ENCODE data around the gene NLRP7.
"Not testable (repeated sequence)": the region's sequence is repeated elsewhere in the genome, so short reads cannot be mapped to it uniquely, and the experiment has no call there.

Gene NLRP7

DNA sequence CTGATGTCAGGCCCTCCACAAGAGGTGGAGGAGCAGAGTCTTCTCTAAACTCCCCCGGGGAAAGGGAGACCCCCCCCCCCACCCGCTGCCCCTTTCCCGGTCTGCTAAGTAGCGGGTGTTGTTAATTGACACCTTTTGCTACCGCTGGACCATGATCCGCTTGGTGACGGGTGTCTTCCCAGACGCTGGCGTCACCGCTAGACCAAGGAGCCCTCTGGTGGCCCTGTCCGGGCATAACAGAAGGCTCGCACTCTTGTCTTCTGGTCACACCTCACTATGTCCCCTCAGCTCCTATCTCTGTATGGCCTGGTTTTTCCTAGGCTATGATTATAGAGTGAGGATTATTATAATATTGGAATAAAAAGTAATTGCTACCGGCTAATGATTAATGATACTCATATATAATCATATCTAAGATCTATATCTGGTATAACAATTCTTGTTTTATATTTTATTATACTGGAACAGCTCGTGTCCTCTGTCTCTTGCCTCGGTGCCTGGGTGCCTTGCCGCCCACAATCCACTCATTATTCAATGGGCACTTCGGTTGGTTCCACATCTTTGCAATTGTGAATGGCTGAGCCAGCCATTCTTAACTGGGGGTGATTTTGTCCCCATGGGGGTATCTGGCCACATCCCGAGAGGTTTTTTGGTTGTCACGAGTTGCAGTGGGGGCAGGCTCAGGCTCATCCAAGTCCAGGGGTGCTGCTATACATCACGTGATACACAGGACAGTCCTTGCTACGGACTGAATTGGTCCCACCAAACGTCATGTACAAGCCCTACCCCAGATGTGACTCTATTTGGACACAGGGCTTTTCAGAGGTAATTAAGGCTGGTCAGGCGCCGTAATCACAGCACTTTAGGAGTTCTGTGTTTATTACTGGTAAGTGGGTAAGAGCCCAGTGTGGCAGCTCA lies 27.4 kb downstream of the NLRP7 start:
- DNase-seq (ENCODE audit: low spot score), result not testable (repeated sequence)

DNA sequence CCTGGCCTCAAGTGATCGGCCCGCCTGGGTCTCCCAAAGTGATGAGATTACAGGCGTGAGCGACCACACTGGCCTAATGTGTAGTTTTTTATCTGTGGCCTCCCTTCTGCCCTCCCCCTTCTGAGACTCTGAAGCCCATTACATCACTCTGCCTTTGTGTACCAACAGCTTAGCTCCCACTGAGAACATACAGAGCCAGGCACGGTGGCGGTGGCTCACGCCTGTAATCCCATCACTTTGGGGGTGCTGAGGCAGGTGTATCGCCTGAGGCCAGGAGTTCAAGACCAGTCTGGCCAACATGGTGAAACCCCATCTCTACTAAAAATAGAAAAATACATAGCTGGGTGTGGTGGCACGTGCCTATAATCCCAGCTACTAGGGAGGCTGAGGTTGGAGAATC lies 28.8 kb downstream of the NLRP7 start:
- no peak for DNase-seq (ENCODE audit: low spot score)

DNA sequence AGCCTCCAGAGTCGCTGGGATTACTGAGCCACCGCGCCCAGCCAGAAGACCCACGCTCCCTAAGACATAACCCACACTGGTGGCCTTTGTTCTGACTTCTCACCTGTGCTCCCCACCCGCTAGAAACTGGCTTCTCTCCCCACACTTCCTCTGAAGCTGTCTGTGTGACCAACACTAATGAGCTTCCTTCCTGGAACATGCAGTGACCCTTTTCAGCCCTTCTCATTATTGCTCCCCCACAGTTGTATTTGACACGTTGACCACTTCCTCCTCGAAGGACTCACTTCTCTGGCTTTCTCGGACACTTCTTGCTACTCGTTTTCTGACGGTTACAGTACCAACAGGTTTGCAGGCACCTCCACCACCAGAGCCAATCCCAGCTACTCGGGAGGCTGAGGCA lies 30.5 kb downstream of the NLRP7 start:
- DNase-seq (ENCODE audit: low spot score), result no peak

DNA sequence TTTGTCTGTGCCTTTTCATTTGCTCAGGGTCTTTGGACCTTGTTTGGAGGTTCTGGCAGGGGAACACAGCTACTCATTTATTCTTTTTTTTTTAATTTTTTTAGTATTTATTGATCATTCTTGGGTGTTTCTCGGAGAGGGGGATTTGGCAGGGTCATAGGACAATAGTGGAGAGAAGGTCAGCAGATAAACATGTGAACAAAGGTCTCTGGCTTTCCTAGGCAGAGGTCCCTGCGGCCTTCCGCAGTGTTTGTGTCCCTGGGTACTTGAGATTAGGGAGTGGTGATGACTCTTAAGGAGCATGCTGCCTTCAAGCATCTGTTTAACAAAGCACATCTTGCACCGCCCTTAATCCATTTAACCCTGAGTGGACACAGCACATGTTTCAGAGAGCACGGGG lies 39.4 kb downstream of the NLRP7 start:
- DNase-seq (ENCODE audit: low spot score), result not testable (repeated sequence)

DNA sequence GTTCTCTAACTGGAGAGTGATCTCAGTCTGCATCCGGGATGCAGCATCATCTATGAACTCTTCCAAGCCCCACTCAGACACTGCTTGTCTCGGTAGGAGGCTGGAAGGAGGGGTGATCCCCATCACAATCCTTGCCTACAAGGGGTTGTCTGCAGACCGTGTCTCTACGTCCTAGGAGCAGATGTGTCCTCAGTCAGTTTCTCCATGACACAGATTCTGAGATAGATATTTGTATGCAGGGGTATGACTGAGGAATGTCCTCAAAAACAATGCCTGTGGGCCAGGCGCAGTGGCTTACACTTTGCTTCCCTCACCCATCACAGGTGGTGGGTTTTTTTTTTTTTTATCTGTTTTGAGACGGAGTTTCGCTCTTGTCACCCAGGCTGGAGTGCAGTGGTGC lies 40.5 kb downstream of the NLRP7 start:
- no peak for DNase-seq (ENCODE audit: low spot score)

DNA sequence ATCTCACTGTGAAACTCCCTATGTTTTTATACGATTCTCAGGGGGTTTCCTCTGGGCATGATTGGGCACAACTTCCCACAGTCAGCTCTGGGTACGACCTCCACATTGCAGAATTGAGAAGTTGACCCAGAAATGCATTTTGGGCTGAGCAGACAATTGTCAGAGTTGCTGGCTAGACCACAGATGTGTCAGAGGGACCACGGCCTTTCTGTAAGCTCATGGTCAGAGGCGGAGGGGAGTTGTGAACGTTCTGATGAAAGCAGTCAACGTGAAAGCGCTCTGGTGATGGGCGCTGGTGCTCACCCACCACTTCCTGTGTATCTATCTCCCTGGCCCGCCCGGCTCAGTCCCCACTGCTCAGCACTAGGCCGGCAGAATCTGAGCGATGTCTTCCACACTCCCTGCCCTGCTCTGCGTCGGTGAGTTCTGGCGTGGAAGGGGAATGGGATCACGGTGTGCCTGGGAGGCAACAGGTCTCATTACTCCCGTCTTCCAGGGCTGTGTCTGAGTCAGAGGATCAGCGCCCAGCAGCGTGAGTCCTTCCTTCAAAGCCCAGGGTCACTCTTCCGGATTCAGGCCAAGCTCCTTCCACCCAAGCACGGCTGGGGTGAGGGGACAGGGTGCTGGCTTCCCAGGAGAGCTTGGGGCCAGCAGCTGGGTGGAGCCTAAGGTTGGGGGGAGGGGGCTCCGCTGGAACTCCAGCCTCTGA lies 41.4 kb downstream of the NLRP7 start, which contains the start of gene NCR1:
Gene NCR1 (plus strand): TSS at position 346 of the 709 bp plus-strand sequence. CDS start 40 bp downstream, at position 386.
- DNase-seq (ENCODE audit: low spot score), result no peak

DNA sequence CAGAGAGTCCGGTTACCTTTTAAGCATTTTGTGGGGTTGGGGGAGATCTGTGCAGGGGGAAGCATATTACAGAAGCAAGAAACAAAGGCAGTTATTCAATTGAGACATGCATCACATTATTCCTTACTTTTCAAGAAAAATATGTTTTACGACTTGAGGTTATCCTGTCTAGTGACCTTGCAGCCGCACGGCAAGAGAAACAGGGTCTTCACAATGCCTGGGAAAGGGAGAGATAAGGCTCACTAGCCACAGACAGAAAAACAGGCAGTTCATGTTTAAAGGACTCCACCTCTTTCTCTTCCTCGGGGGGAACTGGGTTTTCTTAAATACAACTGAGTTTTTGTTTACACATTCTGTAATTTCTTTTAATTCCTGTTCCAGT lies 41.9 kb downstream of the NLRP7 start:
- no peak for DNase-seq (ENCODE audit: low spot score)

DNA sequence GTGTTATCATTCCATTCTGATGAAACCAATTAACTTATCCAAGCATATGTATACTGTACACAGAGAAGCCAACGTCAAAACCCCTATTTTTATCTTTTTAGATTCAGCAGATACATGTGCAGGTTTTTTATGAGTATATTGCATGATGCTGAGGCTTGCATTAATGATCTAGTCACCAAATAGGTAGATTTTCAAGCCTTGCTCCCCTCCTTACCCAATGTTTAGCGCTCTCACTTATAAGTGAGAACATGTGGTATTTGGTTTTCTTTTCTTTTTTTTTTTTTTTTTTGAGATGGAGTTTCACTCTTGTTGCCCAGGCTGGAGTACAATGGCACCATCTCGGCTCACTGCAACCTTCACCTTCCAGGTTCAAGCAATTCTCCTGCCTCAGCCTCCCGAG lies 43.1 kb downstream of the NLRP7 start:
- not testable (repeated sequence) for DNase-seq (ENCODE audit: low spot score)

DNA sequence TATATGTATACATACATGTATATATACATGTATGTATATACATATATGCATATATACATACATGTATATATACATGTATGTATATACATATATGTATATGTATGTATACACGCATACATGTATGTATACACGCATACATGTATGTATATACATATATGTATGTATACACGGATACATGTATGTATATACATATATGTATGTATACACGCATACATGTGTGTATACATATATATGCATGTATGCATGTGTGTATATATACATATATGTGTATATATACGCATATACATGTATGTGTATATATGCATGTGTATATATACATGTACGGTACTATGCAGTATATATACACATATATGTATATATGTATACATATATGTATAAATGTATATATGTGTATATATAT lies 44.0 kb downstream of the NLRP7 start:
- no peak for DNase-seq (ENCODE audit: low spot score)

DNA sequence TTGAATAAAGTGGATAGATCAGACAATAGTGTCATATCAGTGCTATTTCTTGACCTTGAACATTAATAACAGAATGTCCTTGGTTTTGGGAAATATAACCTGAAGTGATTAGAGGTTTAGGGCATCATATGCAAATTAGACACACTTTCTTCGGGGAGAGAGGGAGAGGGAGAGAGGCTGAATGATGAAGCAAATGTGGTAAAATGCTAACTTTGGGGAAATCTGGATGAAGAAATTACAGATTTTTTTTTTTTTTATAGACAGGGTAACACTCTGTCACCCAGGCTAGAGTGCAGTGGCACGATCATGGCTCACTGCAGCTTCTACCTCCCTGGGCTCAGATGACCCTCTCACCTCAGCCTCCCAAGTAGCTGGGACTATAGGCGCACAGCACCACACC lies 45.3 kb downstream of the NLRP7 start:
- DNase-seq (ENCODE audit: low spot score), result no peak

DNA sequence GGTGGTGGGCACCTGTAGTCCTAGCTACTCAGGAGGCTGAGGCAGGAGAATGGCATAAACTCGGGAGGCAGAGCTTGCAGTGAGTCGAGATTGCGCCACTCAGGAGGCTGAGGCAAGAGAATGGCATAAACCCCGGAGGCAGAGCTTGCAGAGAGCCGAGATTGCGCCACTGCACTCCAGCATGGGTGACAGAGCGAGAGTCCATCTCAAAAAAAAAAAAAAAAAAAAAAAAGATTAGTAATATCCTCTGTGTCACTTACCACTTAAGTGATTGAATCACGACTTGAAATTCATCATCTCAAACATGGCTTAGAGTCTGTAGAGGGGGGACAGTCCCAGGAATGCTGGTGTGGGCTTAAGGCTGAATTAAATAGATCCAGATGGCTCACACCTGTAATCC lies 46.2 kb downstream of the NLRP7 start:
- DNase-seq (ENCODE audit: low spot score), result peak; percentile 28

DNA sequence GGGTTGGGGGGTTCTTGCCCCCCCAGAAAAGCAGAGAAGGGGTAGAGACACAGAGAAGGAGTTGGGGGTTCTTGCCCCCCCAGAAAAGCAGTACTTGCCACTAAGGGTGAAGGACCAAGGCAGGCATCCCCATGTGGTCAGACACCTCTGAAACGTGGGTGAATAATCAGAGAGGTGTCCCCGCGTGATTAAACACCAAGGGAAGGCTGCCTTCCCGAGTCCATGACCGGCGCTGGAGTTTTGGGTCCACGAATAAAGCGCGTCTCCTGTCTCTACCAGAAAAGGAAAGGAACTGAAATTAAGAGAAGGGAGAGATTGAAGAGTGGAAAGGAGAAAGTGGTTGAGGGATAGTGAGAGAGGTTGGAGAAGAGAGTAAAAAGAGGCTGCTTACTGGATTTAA lies 47.7 kb downstream of the NLRP7 start:
- DNase-seq (ENCODE audit: low spot score), result peak; percentile 5

DNA sequence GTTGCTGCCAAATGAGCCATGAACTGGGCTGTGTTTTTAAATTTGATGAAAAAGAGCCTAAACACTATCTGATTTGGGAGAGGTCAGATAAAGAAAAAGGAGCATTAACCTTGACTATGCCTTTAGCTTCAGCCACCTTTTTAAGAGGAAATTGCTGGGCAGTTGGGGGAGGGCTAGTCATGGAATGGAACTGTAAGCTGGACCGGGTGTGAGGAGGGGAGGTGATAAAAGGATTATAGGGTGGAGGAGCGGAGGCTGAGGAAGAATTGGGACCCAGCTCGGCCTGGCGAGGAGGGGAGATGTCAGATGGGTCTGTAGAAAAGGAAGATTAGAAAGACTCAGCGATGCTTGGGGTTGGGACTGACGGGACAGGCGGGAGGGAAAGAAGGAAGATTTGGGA lies 48.6 kb downstream of the NLRP7 start:
- peak; percentile 5 for DNase-seq (ENCODE audit: low spot score)

DNA sequence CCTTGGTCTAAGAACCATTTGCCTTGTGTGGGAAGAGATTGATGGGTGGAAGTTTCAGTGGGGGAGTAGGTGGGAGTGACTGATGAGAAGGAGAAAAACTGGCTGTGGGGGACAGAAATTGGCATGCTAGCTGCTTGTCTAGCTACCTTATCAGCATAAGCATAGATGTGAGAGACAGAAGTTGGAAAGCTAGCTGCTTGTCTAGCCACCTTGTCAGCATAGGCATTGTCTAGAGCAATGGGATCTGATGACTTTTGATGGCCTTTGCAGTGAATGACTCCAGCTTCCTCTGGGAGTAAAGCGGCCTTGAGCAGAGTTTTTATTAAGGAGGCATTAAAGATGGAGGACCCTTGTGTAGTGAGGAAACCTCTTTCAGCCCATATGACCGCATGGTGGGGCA lies 51.3 kb downstream of the NLRP7 start:
- no peak for DNase-seq (ENCODE audit: low spot score)

DNA sequence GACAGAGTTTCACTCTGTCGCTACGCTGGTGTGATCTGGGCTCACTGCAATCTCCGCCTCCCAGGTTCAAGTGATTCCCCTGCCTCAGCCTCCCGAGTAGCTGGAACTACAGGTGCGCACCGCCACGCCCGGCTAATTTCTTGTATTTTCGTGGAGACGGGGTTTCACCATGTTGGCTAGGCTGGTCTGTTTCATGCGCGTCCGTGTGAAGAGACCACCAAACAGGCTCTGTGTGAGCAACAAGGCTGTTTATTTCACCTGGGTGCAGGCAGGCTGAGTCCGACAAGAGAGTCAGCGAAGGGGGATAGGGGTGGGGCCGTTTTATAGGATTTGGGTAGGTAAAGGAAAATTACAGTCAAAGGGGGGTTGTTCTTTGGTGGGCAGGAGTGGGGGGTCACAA lies 53.2 kb downstream of the NLRP7 start:
- not testable (repeated sequence) for DNase-seq (ENCODE audit: low spot score)

DNA sequence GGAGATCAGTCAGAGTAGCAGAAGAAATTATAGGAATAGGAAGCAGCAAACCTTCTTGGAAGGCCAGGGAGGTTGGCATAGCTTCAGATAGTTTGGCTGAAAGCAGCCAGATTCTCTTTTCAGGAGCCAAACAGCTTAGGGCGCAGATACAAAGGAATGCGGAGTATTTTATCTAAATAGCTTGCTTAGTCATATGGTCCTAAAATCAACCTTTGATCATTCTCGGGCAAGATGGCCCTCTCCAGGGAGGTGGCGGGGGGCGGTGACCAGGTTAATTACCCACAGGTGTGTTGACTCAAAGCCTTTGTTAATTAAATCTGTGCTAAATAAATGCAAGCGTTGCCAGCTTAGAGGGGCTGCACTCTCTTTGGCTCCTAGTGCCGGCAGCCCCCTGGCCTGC lies 53.9 kb downstream of the NLRP7 start:
- no peak for DNase-seq (ENCODE audit: low spot score)

DNA sequence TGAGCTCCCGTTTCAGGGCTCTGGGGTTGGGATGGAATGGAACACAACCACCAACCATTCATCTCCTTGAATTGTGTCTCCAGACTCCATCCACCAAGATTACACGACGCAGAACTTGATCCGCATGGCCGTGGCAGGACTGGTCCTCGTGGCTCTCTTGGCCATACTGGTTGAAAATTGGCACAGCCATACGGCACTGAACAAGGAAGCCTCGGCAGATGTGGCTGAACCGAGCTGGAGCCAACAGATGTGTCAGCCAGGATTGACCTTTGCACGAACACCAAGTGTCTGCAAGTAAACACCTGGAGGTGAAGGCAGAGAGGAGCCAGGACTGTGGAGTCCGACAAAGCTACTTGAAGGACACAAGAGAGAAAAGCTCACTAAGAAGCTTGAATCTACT lies 57.8 kb downstream of the NLRP7 start:
- DNase-seq (ENCODE audit: low spot score), result no peak

DNA sequence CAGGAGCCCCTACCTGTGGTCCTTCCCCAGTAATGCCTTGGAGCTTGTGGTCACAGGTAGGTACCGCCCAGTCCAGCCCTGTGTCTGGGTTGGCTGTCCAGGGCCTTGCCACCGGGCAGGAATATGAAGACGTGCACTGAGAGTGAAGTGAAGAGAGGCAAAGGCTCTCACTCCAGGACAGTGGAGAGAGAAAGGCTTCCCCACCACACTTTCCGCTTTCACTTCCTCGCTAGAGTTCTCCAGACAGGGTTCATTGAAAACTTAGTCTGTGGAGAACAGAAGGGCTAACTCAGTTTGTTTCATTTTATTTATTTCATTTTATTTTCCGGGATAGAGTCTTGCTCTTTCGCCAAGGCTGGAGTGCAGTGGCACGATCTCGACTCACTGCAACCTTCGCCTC lies 59.1 kb downstream of the NLRP7 start:
- no peak for DNase-seq (ENCODE audit: low spot score)

DNA sequence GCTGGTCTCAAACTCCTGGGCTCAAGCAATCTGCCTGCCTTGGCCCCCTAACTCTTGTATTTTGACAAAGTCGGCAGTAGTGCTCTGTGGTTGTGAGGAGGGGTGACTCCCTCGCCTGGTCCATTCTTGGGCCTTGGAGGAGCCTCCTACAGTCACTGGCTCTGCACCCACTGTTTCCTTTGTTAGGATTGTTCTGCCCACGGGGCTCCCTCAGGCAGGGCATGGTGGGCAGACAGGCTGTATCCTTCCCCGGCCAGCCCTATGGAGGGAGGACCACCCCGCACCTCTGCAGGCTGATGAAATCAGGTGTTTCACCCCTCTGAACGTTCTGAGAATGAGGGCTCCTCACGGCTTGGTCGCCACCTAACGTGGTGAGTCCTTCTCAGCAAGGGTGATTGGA lies 64.1 kb downstream of the NLRP7 start:
- no peak for DNase-seq (ENCODE audit: low spot score)

DNA sequence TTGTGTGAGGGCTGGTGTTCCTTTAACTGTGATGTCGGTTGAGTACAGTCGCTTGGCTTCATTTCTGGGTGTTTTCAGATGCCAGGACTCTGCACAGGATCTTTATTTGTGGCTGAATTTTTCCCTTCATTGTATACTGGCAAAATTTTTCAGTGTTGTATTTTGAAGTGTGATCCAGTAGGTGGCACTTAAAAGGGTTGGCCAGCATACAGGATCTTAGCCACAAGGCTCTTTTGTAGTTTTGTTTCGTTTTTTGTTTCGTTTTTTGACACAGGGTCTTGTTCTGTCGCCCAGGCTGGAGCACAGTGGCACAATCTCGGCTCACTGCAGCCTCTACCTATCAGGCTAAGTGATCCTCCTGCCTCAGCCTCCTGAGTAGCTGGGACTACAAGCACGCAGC lies 64.6 kb downstream of the NLRP7 start:
- no peak for DNase-seq (ENCODE audit: low spot score)

DNA sequence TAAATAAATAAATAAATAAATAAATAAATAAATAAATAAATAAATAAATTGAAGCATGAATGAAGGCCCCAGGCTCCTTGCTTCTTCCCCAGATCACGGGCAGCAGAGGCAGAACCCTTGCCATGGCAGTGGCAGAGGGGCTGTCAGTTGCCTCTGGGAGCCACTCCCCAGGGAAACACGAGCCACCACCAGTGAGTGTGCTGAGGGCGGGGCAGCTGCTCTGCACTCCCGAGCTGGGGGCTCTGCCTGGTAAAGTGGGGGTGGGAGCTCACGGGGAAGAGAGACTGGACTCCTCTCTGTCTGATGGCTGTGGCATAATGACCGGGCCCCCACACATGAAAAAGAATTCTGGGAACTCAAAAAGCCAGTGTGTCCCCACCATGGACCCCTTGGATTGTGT lies 65.4 kb downstream of the NLRP7 start:
- DNase-seq (ENCODE audit: low spot score), result no peak

DNA sequence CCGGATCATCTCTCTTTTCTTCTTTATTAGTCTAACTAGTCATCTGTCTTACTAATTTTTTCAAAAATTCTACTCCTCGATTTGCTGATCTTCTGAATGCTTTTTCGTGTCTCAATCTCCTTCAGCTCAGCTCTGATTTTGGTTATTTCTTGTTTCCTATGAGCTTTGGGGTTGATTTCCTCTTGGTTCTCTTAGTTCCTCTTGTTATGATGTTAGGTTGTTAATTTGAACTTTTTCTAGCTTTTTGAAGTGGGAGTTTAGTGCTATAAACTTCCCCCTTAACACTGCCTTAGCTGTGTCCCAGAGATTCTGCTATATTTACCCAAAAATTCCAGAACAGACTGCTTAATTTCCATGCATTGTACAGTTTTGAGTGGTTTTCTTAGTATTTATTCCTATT lies 69.9 kb downstream of the NLRP7 start:
- DNase-seq (ENCODE audit: low spot score), result no peak

DNA sequence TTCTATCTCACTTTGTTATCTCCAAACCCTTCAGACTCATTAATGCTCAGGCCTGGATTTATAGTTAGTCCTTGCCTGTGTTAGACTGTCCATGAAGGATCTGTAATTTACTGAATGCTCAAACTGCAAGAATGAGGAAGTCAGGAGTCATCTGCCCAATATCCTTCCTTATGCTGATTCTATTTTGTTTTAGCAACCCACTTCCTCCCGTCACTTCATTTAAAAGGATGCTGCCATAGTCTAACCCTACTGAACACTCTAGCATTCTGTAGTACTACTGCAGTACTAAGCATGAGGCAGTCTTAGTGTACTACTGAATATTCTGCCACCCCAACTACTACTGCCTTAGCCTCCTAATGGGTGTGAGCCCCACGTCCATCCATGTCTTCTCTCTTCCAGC lies 71.8 kb downstream of the NLRP7 start:
- no peak for DNase-seq (ENCODE audit: low spot score)

Measured in left forelimb (tissue), 1 donor.